Activated CD4-positive, alpha-beta T cell treated with anti-CD3 and anti-CD28 coated beads, Interleukin-2, amount 10 ng/mL, durations not matched to agents 24 days and 14 days (primary cell): ENCODE results near the gene SYTL4. TPM values are rescaled to one million over a fixed set of nuclear protein-coding genes. Genes with fewer than 3 reads are reported as not detected.
A peak's percentile ranks its signal among the peaks of the same experiment; 100 is the strongest.

Source experiments
- DNase-seq: peaks from one replicate; pipeline ENCODE4 v3.0.0; 2022
- H3K27ac Mint-ChIP-seq: one replicate; pipeline ENCODE4 v1.8.0; 2022; ENCODE audit warnings: mild to moderate bottlenecking, mixed read lengths
- H3K27me3 Mint-ChIP-seq: one replicate; pipeline ENCODE4 v1.8.0; 2022; ENCODE audit warnings: mixed read lengths
- H3K36me3 Mint-ChIP-seq: one replicate; pipeline ENCODE4 v1.8.0; 2022; ENCODE audit warnings: low read depth, mild to moderate bottlenecking, mixed read lengths
- H3K4me1 Mint-ChIP-seq: one replicate; pipeline ENCODE4 v1.8.0; 2021; ENCODE audit warnings: mixed read lengths
- H3K4me3 Mint-ChIP-seq: one replicate; pipeline ENCODE4 v1.8.0; 2022; ENCODE audit warnings: mild to moderate bottlenecking, moderate library complexity, mixed read lengths
- H3K9me3 Mint-ChIP-seq: one replicate; pipeline ENCODE4 v1.8.0; 2021; ENCODE audit warnings: mixed read lengths
- intact Hi-C: fragments of 100-400 bp; cut with micrococcal nuclease; formaldehyde crosslinking; loops from one replicate; pipeline ENCODE4 v1.15.1; 2023
- total RNA-seq: library from RNA; stranded (reverse); gene quantifications from 2 replicates; pipeline ENCODE4 v1.2.3, GENCODE V29; 2022

Gene SYTL4
- total RNA-seq, 1 donor from 2014 or later, result not detected

- Mint-ChIP-seq H3K36me3 (no peaks in the 10 kb centered on the region), H3K27me3 (no peaks in the 10 kb centered on the region), H3K27ac (no peak overlapping the region), H3K4me3 (no peak overlapping the region), H3K9me3 (no peaks in the 10 kb centered on the region), H3K4me1 (no peaks in the 10 kb centered on the region)
- intact Hi-C loops, result no loop called here
- no peak for DNase-seq
Observed at GRCh38 chrX:100717363-100717762, 14.6 kb downstream of the SYTL4 start.

GRCh38 chrX:100710816-100711215 lies 21.1 kb downstream of the SYTL4 start:
- Mint-ChIP-seq H3K4me3 (no peak overlapping the region), H3K36me3 (no peaks in the 10 kb centered on the region), H3K9me3 (no peaks in the 10 kb centered on the region), H3K4me1 (no peaks in the 10 kb centered on the region), H3K27ac (no peak overlapping the region), H3K27me3 (peaks cover 12% of the 10 kb centered on the region)
- no peak for DNase-seq
- intact Hi-C loops, result no loop called here

DNA sequence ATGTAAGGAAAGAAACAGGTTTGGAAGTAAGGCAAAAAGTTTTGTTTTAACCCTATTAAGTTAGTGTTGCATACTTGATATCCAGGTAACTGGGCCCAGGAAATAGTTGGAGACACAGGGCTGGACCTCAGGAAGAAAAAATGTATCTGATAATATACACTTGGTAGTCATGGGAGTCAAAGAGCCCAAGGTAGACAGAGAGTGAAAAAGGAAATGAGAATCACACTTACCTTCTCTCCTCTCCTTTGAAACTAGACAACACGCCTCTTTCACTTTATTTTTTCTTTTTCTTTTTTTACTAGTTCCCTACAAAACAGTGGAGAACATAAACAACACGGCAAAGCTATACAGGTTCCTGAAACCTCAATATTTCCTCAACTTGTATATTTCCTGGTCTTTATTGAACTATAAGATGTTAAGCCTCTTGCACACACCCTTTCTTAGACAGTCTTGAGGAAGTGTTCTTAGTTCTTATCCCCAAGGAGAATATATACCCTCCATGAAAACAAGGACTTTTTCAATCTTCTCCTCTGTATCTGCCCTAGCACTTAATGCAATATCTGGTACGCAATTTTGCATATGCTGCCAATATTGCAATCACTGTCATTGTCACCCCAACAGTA lies 27.2 kb downstream of the SYTL4 start:
- H3K4me1 Mint-ChIP-seq, result no peaks in the 10 kb centered on the region
- no peaks in the 10 kb centered on the region for H3K9me3 Mint-ChIP-seq
- H3K4me3 Mint-ChIP-seq, result no peak overlapping the region
- no peak for DNase-seq
- intact Hi-C loops, result no loop called here
- H3K27ac Mint-ChIP-seq, result no peak overlapping the region
- H3K27me3 Mint-ChIP-seq, result peaks cover 22% of the 10 kb centered on the region
- H3K36me3 Mint-ChIP-seq, result no peaks in the 10 kb centered on the region

DNA sequence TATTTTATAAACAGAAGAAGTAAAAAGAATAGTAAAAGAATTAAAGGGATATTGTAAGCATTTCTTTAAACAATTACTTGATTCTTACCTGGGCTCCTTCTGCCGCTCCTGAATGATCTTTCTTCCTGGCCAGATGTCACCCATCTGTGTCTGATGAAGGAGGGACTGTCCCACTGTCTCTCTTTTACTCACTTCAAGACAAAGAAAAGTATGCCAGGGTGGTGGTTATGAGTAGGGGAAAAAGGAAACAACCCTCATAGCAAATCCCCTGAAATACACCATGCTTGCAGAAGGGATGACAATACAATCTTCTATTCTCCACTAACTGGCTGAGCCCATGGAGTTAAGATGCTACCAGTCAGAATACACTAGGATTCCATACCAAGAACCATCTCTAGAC lies 31.1 kb downstream of the SYTL4 start:
- H3K9me3 Mint-ChIP-seq, result no peaks in the 10 kb centered on the region
- no peaks in the 10 kb centered on the region for H3K4me1 Mint-ChIP-seq
- H3K27ac Mint-ChIP-seq, result no peak overlapping the region
- no peak overlapping the region for H3K4me3 Mint-ChIP-seq
- intact Hi-C loops, result no loop called here
- DNase-seq, result no peak
- no peaks in the 10 kb centered on the region for H3K36me3 Mint-ChIP-seq
- peaks cover 16% of the 10 kb centered on the region for H3K27me3 Mint-ChIP-seq

DNA sequence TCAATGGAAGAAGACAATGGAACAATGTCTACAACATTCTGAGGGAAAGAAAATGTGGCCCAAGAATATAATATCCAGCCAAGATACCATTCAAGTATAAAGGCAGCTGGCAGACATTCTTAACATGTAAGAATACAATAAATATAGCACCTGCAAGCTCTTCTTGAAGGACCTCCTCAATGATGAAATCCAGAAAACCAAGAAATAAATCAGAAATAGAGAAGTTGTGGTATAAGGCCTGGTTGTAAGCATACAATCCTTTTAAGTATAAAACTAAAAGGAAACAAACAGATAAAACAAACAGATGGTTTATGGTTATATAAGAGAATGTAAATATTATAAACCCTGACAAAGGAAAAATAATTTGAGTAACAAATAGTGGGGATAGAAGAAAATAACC lies 33.4 kb downstream of the SYTL4 start:
- no peak overlapping the region for H3K4me3 Mint-ChIP-seq
- no peak overlapping the region for H3K27ac Mint-ChIP-seq
- no peaks in the 10 kb centered on the region for H3K4me1 Mint-ChIP-seq
- no peaks in the 10 kb centered on the region for H3K9me3 Mint-ChIP-seq
- H3K36me3 Mint-ChIP-seq, result no peaks in the 10 kb centered on the region
- peaks cover 18% of the 10 kb centered on the region for H3K27me3 Mint-ChIP-seq
- intact Hi-C loops, result no loop called here
- DNase-seq, result no peak

GRCh38 chrX:100696699-100697351 lies 35.1 kb downstream of the SYTL4 start:
- Mint-ChIP-seq H3K4me1 (no peaks in the 10 kb centered on the region), H3K4me3 (no peak overlapping the region), H3K9me3 (no peaks in the 10 kb centered on the region), H3K36me3 (no peaks in the 10 kb centered on the region), H3K27ac (no peak overlapping the region), H3K27me3 (peaks cover 19% of the 10 kb centered on the region)
- intact Hi-C loops, result no loop called here
- no peak for DNase-seq

DNA sequence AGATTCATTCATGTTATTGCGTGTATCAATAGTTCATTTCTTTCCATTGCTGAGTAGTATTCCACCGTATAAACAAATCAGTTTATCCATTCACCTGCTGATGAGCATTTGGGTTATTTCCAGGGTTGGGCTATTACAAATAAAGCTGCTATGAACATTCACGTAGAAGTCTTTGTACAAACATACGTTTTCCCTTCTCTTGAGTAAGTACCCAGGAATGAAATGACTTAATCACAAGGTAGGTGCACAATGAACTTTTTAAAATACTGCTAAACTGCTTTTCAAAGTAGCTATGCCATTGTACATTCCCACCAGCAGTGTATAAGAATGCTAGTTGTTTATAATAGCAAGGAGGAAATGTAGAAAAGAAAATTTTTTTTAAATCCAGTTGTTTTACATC lies 35.9 kb downstream of the SYTL4 start:
- H3K36me3 Mint-ChIP-seq, result no peaks in the 10 kb centered on the region
- H3K9me3 Mint-ChIP-seq, result no peaks in the 10 kb centered on the region
- peaks cover 19% of the 10 kb centered on the region for H3K27me3 Mint-ChIP-seq
- DNase-seq, result no peak
- intact Hi-C loops, result no loop called here
- H3K4me3 Mint-ChIP-seq, result no peak overlapping the region
- no peaks in the 10 kb centered on the region for H3K4me1 Mint-ChIP-seq
- H3K27ac Mint-ChIP-seq, result no peak overlapping the region

GRCh38 chrX:100695302-100695701 lies 36.6 kb downstream of the SYTL4 start:
- intact Hi-C loops, result no loop called here
- H3K36me3 Mint-ChIP-seq, result no peaks in the 10 kb centered on the region
- H3K4me1 Mint-ChIP-seq, result no peaks in the 10 kb centered on the region
- DNase-seq, result no peak
- no peak overlapping the region for H3K27ac Mint-ChIP-seq
- no peaks in the 10 kb centered on the region for H3K9me3 Mint-ChIP-seq
- H3K27me3 Mint-ChIP-seq, result peaks cover 19% of the 10 kb centered on the region
- H3K4me3 Mint-ChIP-seq, result no peak overlapping the region

- Mint-ChIP-seq H3K36me3 (no peaks in the 10 kb centered on the region), H3K27ac (no peak overlapping the region), H3K27me3 (peaks cover 1% of the 10 kb centered on the region), H3K9me3 (no peaks in the 10 kb centered on the region), H3K4me3 (no peak overlapping the region), H3K4me1 (peaks cover 8% of the 10 kb centered on the region)
- intact Hi-C loops, result loop anchor here (5.0 kb wide), 1 partner anchor 600 kb away; no protein-coding TSS in a partner anchor
- no peak for DNase-seq
Observed at GRCh38 chrX:100687546-100687945, 44.4 kb downstream of the SYTL4 start.

DNA sequence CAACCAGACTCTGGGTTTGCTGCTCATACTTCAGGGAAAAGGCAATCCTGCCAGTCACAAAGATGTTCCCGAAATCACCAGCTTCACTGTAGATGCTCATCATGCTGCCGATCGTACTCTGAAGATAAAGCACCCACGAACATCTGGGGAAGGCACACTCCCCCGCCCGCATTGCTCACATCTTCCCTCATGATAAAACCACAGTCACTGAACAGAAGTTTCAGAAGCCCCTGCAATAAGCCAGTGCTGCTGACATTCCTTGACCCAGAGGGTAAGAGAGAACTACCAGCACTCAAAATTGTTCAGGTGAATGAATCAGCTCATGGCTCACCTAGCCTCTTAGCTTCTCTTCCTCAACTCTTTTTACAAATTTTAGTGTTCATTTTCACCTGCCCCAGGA lies 44.8 kb downstream of the SYTL4 start:
- Mint-ChIP-seq H3K9me3 (no peaks in the 10 kb centered on the region), H3K36me3 (no peaks in the 10 kb centered on the region), H3K4me1 (peaks cover 8% of the 10 kb centered on the region), H3K27me3 (peaks cover 1% of the 10 kb centered on the region), H3K4me3 (no peak overlapping the region), H3K27ac (no peak overlapping the region)
- intact Hi-C loops, result loop anchor here (5.0 kb wide), 1 partner anchor 600 kb away; no protein-coding TSS in a partner anchor
- no peak for DNase-seq

DNA sequence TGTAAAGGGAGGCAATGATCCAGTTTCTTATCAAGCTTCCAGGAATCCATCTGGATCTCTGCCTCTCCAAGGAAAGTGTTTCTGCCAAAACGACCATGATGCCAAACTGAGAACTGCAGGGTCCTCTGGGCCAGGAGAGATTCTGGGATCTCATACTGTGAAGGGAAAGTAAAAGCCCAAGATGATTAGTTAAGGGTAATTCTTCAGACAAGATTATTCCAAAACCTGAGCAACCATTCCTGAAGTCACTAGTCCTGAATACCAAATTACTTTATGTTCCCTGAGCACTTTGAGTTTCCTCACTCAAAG lies 46.0 kb downstream of the SYTL4 start:
- H3K36me3 Mint-ChIP-seq, result no peaks in the 10 kb centered on the region
- intact Hi-C loops, result loop anchor here (1.0 to 5.0 kb wide), 2 partner anchors 82 to 601 kb away; no protein-coding TSS in a partner anchor
- no peaks in the 10 kb centered on the region for H3K9me3 Mint-ChIP-seq
- H3K4me1 Mint-ChIP-seq, result peaks cover 8% of the 10 kb centered on the region
- peaks cover 1% of the 10 kb centered on the region for H3K27me3 Mint-ChIP-seq
- no peak overlapping the region for H3K4me3 Mint-ChIP-seq
- DNase-seq, result no peak
- no peak overlapping the region for H3K27ac Mint-ChIP-seq

- peak; percentile 87 for DNase-seq
- H3K4me1 Mint-ChIP-seq, result peaks cover 8% of the 10 kb centered on the region
- H3K36me3 Mint-ChIP-seq, result no peaks in the 10 kb centered on the region
- no peaks in the 10 kb centered on the region for H3K9me3 Mint-ChIP-seq
- H3K4me3 Mint-ChIP-seq, result no peak overlapping the region
- peaks cover 5% of the 10 kb centered on the region for H3K27me3 Mint-ChIP-seq
- no peak overlapping the region for H3K27ac Mint-ChIP-seq
- intact Hi-C loops, result loop anchor here (1.0 to 5.0 kb wide), 2 partner anchors 83 to 602 kb away; no protein-coding TSS in a partner anchor
Observed at GRCh38 chrX:100685284-100685996, 46.5 kb downstream of the SYTL4 start.

DNA sequence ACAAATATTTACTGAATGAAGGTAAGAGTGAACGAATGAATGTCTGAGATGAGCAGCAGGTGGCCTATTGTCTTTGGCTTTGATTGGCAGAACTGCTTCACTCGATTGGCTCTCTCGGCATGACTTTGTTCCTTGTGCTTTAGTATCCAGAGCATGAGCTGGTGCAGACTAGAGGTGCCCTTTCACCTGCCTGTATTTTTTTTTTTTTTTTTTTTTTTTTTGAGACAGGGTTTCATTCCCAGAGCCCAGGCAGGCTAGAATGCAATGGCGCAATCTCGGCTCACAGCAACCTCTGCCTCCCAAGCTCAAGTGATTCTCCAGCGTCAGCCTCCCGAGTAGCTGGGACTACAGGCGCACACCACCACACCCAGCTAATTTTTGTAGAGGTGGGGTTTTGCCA lies 49.0 kb downstream of the SYTL4 start:
- intact Hi-C loops, result no loop called here
- Mint-ChIP-seq H3K4me1 (peaks cover 8% of the 10 kb centered on the region), H3K27ac (no peak overlapping the region), H3K4me3 (no peak overlapping the region), H3K36me3 (no peaks in the 10 kb centered on the region), H3K9me3 (no peaks in the 10 kb centered on the region), H3K27me3 (peaks cover 5% of the 10 kb centered on the region)
- no peak for DNase-seq

DNA sequence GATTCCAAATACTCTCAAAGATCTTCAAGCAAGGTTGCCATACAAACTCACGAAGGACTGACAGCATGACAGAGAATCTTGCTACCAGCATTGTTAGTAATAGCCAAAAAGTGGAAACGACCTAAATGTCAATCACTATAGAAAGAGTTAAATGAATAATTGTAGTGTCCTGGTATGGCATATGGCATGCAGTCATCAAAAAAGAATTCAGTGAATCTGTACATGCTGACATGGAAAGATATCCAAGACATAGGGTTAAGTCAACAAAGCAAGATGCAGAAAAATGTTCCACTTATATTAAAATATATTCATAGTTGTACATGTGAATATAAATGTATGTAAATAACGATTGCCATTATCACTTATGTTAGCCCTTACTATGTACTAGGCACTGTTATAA lies 50.3 kb downstream of the SYTL4 start:
- peaks cover 9% of the 10 kb centered on the region for H3K27me3 Mint-ChIP-seq
- intact Hi-C loops, result no loop called here
- no peak overlapping the region for H3K4me3 Mint-ChIP-seq
- no peak for DNase-seq
- H3K4me1 Mint-ChIP-seq, result no peaks in the 10 kb centered on the region
- no peaks in the 10 kb centered on the region for H3K9me3 Mint-ChIP-seq
- H3K36me3 Mint-ChIP-seq, result no peaks in the 10 kb centered on the region
- H3K27ac Mint-ChIP-seq, result no peak overlapping the region
